Left lung (tissue), 10 donors: Measurements from ENCODE around the gene HS3ST5. TPM values are rescaled to one million over a fixed set of nuclear protein-coding genes. Genes with fewer than 3 reads are reported as not detected.

ENCODE experiments used
- ATAC-seq: fragments of 200-7000 bp; cut with Tn5 transposase; one replicate; pipeline ENCODE4 v1.9.1; 2020; ENCODE audit warnings: moderate library complexity
- DNase-seq, 4 donors: peaks; one replicate each; pipeline ENCODE4 v3.0.0-alpha.2; 2013 to 2020
- H3K27ac ChIP-seq, 2 donors: fragments of 200-600 bp; sonication (generic) in 1 of 2; one replicate each; pipeline versions ENCODE4 v1.5.0 to v1.8.0; 2020 to 2021
- H3K27me3 ChIP-seq, 2 donors: fragments of 200-600 bp; sonication (generic) in 1 of 2; one replicate each; pipeline versions ENCODE4 v1.5.0 to v1.8.0; 2020 to 2021
- H3K36me3 ChIP-seq, 2 donors: fragments of 200-600 bp; sonication (generic) in 1 of 2; one replicate each; pipeline versions ENCODE4 v1.5.0 to v1.8.0; 2020 to 2021
- H3K4me1 ChIP-seq, 2 donors: fragments of 200-600 bp; one replicate each; pipeline ENCODE4 v1.8.0; 2021
- H3K4me3 ChIP-seq, 2 donors: fragments of 200-600 bp; sonication (generic) in 1 of 2; one replicate each; pipeline versions ENCODE4 v1.5.0 to v1.8.0; 2020 to 2021; ENCODE audit warnings: mild to moderate bottlenecking in 1 of 2
- H3K9me3 ChIP-seq, 2 donors: fragments of 200-600 bp; sonication (generic) in 1 of 2; one replicate each; pipeline versions ENCODE4 v1.5.0 to v1.8.0; 2020 to 2021
- CTCF ChIP-seq, 2 donors: fragments of 200-600 bp; sonication (generic) in 1 of 2; IDR thresholded peaks; one replicate each; pipeline versions ENCODE4 v1.5.0 to v1.8.0; 2021; ENCODE audit warnings: antibody characterized with exemption in 2 of 2
- intact Hi-C, 2 donors: fragments of 100-400 bp; cut with DNase I; formaldehyde crosslinking; loops; one replicate each; pipeline versions ENCODE4 v1.11.2 to v1.14.2; 2022
- polyA plus RNA-seq, 6 donors: library from polyadenylated mRNA; unstranded; fragments of 120-200 nt; gene quantifications; one replicate each; pipeline ENCODE4 v1.2.1, GENCODE V29; 2013; ENCODE audit not compliant: insufficient read length in 6 of 6
- total RNA-seq, 2 donors: library from RNA; stranded (reverse); fragmentation: NEBNext Ultra II Directional; extraction: Animal tissue kit (Norgen Biotek cat#: 25700); gene quantifications; one replicate each; pipeline ENCODE4 v1.2.1, GENCODE V29; 2021
- donor health status: DM: no; HTN: yes; CAD: no.
- donor health status: DM: no; HTN: no; CAD: no.

Gene HS3ST5
- total and polyA plus RNA-seq, 8 donors = 0.06 to 0.33 (median 0.18) TPM; not detected in 1

- TF ChIP-seq CTCF (IDR thresholded peaks at IDR 0.05) = no peak
- no peak for DNase-seq
- no peaks in the 10 kb centered on the region for H3K36me3 ChIP-seq
Observed at GRCh38 chr6:114100215-114100994, 242.4 kb downstream of the HS3ST5 start.

GRCh38 chr6:114096561-114097172, 246.2 kb downstream of the HS3ST5 start:
- TF ChIP-seq CTCF (IDR thresholded peaks at IDR 0.05) = peak; percentile 40 to 68
- Histone ChIP-seq H3K9me3 (no peaks in the 10 kb centered on the region), H3K27ac (no peak overlapping the region), H3K4me1 (no peaks in the 10 kb centered on the region), H3K4me3 (no peak overlapping the region), H3K27me3 (no peaks in the 10 kb centered on the region), H3K36me3 (no peaks in the 10 kb centered on the region)
- intact Hi-C loops = no loop called here
- peak in 2 of 4 donors; percentile 18 to 42 for DNase-seq
- ATAC-seq = peak; percentile 53

More at GRCh38 chr6:114100215-114100994, 242.4 kb downstream of the HS3ST5 start:
- no peak for ATAC-seq
- Histone ChIP-seq H3K27ac (no peak overlapping the region), H3K27me3 (no peaks in the 10 kb centered on the region), H3K4me3 (no peak overlapping the region), H3K9me3 (no peaks in the 10 kb centered on the region), H3K4me1 (no peaks in the 10 kb centered on the region)
- intact Hi-C loops = no loop called here

- no peaks in the 10 kb centered on the region for H3K4me1 ChIP-seq
- no peak overlapping the region for H3K27ac ChIP-seq
- DNase-seq (no peak), ATAC-seq (no peak)
- H3K27me3 ChIP-seq = no peaks in the 10 kb centered on the region
- TF ChIP-seq CTCF (IDR thresholded peaks at IDR 0.05) = no peak
- no peaks in the 10 kb centered on the region for H3K36me3 ChIP-seq
- intact Hi-C loops = no loop called here
- H3K4me3 ChIP-seq = no peak overlapping the region
- no peaks in the 10 kb centered on the region for H3K9me3 ChIP-seq
Observed at GRCh38 chr6:114092943-114093342, 249.9 kb downstream of the HS3ST5 start.

- ATAC-seq = no peak
- H3K36me3 ChIP-seq = no peaks in the 10 kb centered on the region
- no peak overlapping the region for H3K4me3 ChIP-seq
- H3K9me3 ChIP-seq = no peaks in the 10 kb centered on the region
- no peak overlapping the region for H3K27ac ChIP-seq
- no peaks in the 10 kb centered on the region for H3K27me3 ChIP-seq
- intact Hi-C loops = no loop called here
- TF ChIP-seq CTCF (IDR thresholded peaks at IDR 0.05) = no peak
- no peak for DNase-seq
- no peaks in the 10 kb centered on the region for H3K4me1 ChIP-seq
Observed at GRCh38 chr6:114090626-114091025, 252.2 kb downstream of the HS3ST5 start.

GRCh38 chr6:114087496-114087895, 255.3 kb downstream of the HS3ST5 start:
- no peak for TF ChIP-seq CTCF (IDR thresholded peaks at IDR 0.05)
- ATAC-seq = no peak

More at GRCh38 chr6:114087496-114087895, 255.3 kb downstream of the HS3ST5 start:
- Histone ChIP-seq H3K27me3 (no peaks in the 10 kb centered on the region), H3K36me3 (no peaks in the 10 kb centered on the region), H3K27ac (no peak overlapping the region), H3K9me3 (no peaks in the 10 kb centered on the region), H3K4me3 (no peak overlapping the region), H3K4me1 (no peaks in the 10 kb centered on the region)
- intact Hi-C loops = no loop called here
- DNase-seq = no peak
